ENCODE data around the gene NKG7. TPM values are rescaled to one million over a fixed set of nuclear protein-coding genes. Genes with fewer than 3 reads are reported as not detected.

NKG7 gene
- total and polyA plus RNA-seq, 2 of the 13 experiments (the other 11 are each of a cell fraction or from before 2014, with no cell fraction given) = 0.40 TPM; not detected in 1

GRCh38 chr19:51422053-51422448, 49.6 kb upstream of the NKG7 start (continued):
- no peak for TF ChIP-seq ZBTB40 (IDR thresholded peaks at IDR 0.05)
- peak; percentile 86 for TF ChIP-seq ZBTB40 (CRISPR knock-in tag; IDR thresholded peaks at IDR 0.05)
- TF ChIP-seq EHMT2 (IDR thresholded peaks at IDR 0.05; ENCODE audit: borderline replicate concordance, low read depth, low read length) = peak; percentile 96; the same call in 1 of the 2 replicates
- TF ChIP-seq ZNF282 (IDR thresholded peaks at IDR 0.05; ENCODE audit: partially characterized antibody) = no peak
- TF ChIP-seq GABPA (IDR thresholded peaks at IDR 0.05; ENCODE audit: low read depth, low read length) = no peak
- peak; percentile 30; the same call in 1 of the 2 replicates for TF ChIP-seq GABPA (CRISPR knock-in tag; IDR thresholded peaks at IDR 0.05; ENCODE audit: low read depth)
- no peak for TF ChIP-seq SIN3B (IDR thresholded peaks at IDR 0.05; ENCODE audit: low read length)
- TF ChIP-seq KMT2B (CRISPR knock-in tag; IDR thresholded peaks at IDR 0.05) = peak; percentile 93
- TF ChIP-seq ZNF263 (CRISPR knock-in tag; IDR thresholded peaks at IDR 0.05) = peak; percentile 86
- TF ChIP-seq HDAC2 (CRISPR knock-in tag; IDR thresholded peaks at IDR 0.05) = peak; percentile 95
- TF ChIP-seq KDM3A (CRISPR knock-in tag; IDR thresholded peaks at IDR 0.05; ENCODE audit: low read depth) = peak; percentile 96
- peak; percentile 91 for TF ChIP-seq MTA3 (CRISPR knock-in tag; IDR thresholded peaks at IDR 0.05)
- no peak for TF ChIP-seq NFRKB (IDR thresholded peaks at IDR 0.05)
- TF ChIP-seq ZBTB44 (CRISPR knock-in tag; IDR thresholded peaks at IDR 0.05) = peak; percentile 99
- peak; percentile 72; the same call in 1 of the 2 replicates for TF ChIP-seq ZC3H13 (CRISPR knock-in tag; IDR thresholded peaks at IDR 0.05)
- TF ChIP-seq ZNF770 (CRISPR knock-in tag; IDR thresholded peaks at IDR 0.05) = peak; percentile 70
- peak; percentile 76; the same call in 1 of the 2 replicates for TF ChIP-seq SMYD3 (CRISPR knock-in tag; IDR thresholded peaks at IDR 0.05)
- TF ChIP-seq SNAPC5 (CRISPR knock-in tag; IDR thresholded peaks at IDR 0.05; ENCODE audit: borderline replicate concordance) = peak; percentile 91; the same call in 1 of the 2 replicates
- TF ChIP-seq SOX13 (IDR thresholded peaks at IDR 0.05) = no peak
- TF ChIP-seq SOX13 (CRISPR knock-in tag; conservative IDR thresholded peaks at IDR 0.05 in 1 of 2, IDR thresholded peaks at IDR 0.05 in 1 of 2) = peak in 1 of 2 experiments; percentile 78; a peak in 2 of 4 replicates

Measured in HepG2 (cell line).